Esophagus muscularis mucosa (tissue), 3 donors: ENCODE measurements around the gene ACSF2.

Experiments used
- CTCF ChIP-seq, 3 experiments: fragments of 200-600 bp in 2 of 3; fragments of 450-650 bp in 1 of 3; sonication (generic) in 2 of 3; IDR thresholded peaks; one replicate each; pipeline ENCODE4 v1.5.1; 2017 to 2019; ENCODE audit warnings: antibody characterized with exemption in 3 of 3, mild to moderate bottlenecking in 2 of 3, moderate library complexity in 1 of 3
- POLR2A ChIP-seq: fragments of 450-650 bp; IDR thresholded peaks from one replicate; pipeline ENCODE4 v1.6.1; 2017; ENCODE audit warnings: antibody characterized with exemption, moderate library complexity, mild to moderate bottlenecking, low read depth
- POLR2AphosphoS5 ChIP-seq, 2 donors: sonication (generic); formaldehyde crosslinking; IDR thresholded peaks; one replicate each; pipeline ENCODE4 v1.6.1; 2017; ENCODE audit warnings: antibody characterized with exemption in 2 of 2

GRCh38 chr17:50482516-50482915 lies 56.5 kb downstream of the ACSF2 start:
- TF ChIP-seq CTCF (IDR thresholded peaks at IDR 0.05) (peak; percentile 89 to 97 (median 93)), POLR2AphosphoS5 (IDR thresholded peaks at IDR 0.05) (peak; percentile 88 to 95), POLR2A (no peak)
